Lower leg skin (tissue), 3 donors: Measurements from ENCODE around the gene VENTX.

Experiments used
- CTCF ChIP-seq, 3 donors: fragments of 450-650 bp; IDR thresholded peaks; one replicate each; pipeline ENCODE4 v1.5.1; 2016; ENCODE audit warnings: antibody characterized with exemption in 3 of 3, mild to moderate bottlenecking in 3 of 3, moderate library complexity in 2 of 3
- POLR2A ChIP-seq, 2 donors: fragments of 450-650 bp; IDR thresholded peaks; one replicate each; pipeline ENCODE4 v1.6.1; 2016 to 2017; ENCODE audit warnings: antibody characterized with exemption in 2 of 2, mild to moderate bottlenecking in 1 of 2, moderate library complexity in 1 of 2

GRCh38 chr10:133267829-133268228, 30.2 kb downstream of the VENTX start:
- TF ChIP-seq CTCF (IDR thresholded peaks at IDR 0.05) (no peak), POLR2A (IDR thresholded peaks at IDR 0.05) (no peak)
